GM12892 (cell line): ENCODE measurements around the gene NOM1.

Source experiments
- DNase-seq: peaks from one replicate; pipeline ENCODE4 v3.0.0; 2011; ENCODE audit not compliant: insufficient read length
- FAIRE-seq: peaks from 2 replicates; lab custom pipeline; 2011; peaks lifted over from hg19 to GRCh38; lab: Jason Lieb, UNC
- POLR2A ChIP-seq: IDR thresholded peaks from 2 replicates; pipeline ENCODE4 v1.6.1; 2011; ENCODE audit warnings: low read depth, low read length, control low read depth
- POLR2AphosphoS5 ChIP-seq: IDR thresholded peaks from 2 replicates; pipeline ENCODE4 v1.6.1; 2011; ENCODE audit warnings: low read depth, low read length, control low read depth
- TAF1 ChIP-seq: IDR thresholded peaks from 2 replicates; pipeline ENCODE4 v1.6.1; 2011; ENCODE audit warnings: low read depth, mild to moderate bottlenecking, control low read depth, low read length, borderline replicate concordance

The NOM1 gene

DNA sequence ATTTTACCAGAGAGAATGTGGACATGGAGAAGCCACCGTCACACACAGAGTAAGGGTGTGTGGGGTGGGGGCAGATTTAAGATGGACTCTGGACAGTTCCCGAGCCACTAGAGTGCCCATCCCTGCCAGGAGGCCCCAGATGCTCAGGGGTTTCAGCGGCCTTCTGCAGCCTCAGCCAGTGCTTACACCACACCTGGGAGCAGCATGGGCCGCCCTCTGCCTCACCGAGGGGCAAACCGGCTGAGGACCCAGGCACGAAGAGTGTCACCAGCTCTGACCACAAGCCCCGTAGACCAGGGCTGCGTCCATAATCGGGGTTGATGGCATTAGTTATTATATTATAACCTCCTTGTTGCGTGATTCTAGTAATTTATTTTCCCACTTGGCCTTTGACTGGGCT lies 67.6 kb downstream of the NOM1 start:
- TF ChIP-seq TAF1, result no peak
- no peak for TF ChIP-seq POLR2A
- TF ChIP-seq POLR2AphosphoS5, result no peak
- FAIRE-seq (no peak), DNase-seq (no peak)

DNA sequence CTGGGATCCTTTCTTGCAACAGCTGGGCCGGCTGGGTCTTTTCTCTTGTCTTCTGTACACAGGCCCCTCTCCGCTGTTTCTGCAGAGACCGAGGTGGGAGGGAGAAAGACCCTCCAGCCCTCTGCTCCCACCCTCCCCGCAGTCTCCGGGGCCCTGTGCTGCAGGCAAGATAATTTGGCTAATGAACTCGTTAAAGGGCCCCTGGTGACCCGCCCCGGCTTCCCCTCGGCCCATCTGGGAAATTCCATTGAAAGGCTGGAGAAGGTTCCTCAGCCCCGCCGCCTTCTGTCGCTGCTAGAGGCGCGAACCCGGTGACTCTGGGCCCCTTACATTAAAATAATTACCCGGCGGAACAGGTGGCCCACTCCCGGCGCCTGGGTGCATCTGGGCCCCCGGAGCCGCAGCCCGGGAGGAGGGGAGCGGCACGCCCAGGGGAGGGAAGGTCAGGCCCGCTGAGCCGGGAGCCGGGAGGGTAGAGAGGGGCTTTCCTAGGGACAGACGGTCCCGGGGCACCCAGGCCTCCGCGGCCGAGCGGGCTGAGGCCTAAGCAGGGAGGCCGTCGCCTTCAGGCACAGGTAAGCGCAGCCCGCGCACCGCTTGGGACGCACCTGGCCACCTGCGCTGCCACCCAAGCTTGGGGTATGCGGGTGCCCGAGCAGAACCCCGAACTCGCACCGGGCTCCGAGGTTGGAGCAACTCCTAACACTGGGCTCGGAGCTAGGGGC lies 68.3 kb downstream of the NOM1 start:
- DNase-seq (no peak), FAIRE-seq (no peak)
- TF ChIP-seq TAF1 (no peak), POLR2AphosphoS5 (no peak), POLR2A (no peak)

DNA sequence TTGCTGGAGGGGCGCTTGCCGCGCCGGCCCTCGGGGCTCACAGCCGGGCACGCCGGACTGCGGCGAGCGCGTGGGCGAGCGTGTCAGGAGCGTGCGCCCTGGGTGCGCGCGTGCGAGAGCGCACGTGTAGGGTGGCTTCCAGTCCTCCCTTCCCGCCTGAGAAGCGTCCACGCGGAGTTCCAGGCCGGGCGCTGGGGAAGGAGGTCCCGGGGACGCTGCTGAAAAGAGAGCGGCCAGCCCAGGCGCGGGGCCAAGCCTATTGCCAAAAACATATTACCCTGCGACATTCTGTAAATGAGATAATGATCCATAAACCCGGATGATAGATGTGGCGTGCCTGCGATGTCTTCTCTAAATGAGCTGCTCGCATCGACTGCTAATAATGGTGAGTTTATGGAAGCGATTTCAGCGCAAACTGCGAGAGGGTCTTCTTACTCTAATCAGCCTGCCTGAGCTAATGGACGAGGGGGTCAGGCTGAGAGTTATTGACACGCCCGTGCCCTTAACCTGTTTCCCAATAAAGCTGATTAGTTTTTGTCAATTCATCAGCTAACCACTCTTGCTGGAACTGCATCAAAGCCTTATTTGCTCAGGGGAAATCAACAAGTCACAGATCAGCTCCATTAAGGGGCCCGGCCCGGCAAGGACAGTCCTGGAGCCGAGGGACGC lies 69.0 kb downstream of the NOM1 start:
- FAIRE-seq, result no peak
- TF ChIP-seq POLR2A (no peak), POLR2AphosphoS5 (no peak), TAF1 (no peak)
- no peak for DNase-seq

DNA sequence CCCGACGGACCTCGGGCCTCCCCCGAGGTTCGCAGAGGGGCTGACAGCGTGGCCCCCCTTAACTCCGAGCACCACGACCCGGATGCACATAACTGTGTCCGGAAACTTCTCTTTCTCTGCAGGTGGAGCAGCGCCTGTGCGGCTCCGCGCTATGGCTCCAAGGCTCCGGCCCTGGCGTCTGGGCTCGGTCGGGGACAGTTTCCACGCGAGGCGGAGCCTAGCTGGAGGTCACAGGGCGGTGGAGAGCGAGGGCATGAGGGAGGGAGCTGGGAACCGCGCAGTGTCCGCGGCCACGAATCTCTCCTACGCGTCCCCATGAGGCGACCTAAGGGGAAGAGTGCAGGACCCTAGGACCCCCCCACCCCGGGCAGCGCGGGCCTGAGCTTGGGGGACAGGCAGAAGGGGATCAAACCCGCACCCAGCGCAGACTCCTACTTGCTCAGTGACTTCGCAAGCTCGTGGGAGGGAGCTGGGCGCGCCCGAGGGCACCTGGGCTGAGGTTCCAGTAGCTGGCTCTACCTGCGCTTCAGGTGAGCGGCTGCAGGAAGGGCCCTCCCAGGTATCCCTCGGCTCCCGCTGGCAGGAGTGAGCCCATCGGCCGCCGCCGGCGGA lies 69.6 kb downstream of the NOM1 start:
- FAIRE-seq, result no peak
- no peak for TF ChIP-seq POLR2A
- no peak for TF ChIP-seq POLR2AphosphoS5
- no peak for TF ChIP-seq TAF1
- DNase-seq, result no peak

DNA sequence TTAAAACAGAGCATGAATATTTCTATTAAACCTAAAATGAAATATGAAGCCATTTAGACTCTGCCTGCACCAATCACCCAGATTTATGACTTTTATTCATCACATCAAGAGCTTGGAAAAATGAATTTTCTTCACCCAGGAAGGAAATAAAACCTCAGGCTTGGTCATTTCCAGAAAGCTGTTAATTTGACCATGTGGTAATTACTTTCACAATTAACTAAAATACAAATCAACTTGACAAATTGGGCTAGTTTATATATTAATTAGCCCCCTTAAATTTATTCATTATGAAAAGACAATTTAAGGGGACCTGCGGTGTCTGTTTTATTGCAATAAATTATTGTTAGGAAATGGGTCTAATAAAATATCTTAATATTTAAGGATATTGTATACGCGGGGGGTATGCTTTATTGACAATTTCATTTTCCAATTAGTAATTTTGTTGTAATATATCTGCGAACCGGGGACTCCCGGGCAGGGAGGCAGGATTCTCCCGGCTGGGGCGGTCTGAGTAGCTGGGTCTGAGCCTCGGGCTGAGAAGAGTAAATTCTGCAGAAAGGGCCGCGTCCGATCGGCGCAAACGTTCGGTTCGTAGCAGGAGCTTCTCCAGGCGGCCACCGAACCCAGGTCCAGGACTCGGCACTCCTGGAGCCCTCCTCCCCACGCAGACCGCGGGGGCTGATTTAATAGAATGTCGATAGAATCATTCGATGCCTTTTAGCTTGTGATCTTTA lies 70.4 kb downstream of the NOM1 start:
- FAIRE-seq (no peak), DNase-seq (no peak)
- no peak for TF ChIP-seq TAF1
- no peak for TF ChIP-seq POLR2A
- TF ChIP-seq POLR2AphosphoS5, result no peak

DNA sequence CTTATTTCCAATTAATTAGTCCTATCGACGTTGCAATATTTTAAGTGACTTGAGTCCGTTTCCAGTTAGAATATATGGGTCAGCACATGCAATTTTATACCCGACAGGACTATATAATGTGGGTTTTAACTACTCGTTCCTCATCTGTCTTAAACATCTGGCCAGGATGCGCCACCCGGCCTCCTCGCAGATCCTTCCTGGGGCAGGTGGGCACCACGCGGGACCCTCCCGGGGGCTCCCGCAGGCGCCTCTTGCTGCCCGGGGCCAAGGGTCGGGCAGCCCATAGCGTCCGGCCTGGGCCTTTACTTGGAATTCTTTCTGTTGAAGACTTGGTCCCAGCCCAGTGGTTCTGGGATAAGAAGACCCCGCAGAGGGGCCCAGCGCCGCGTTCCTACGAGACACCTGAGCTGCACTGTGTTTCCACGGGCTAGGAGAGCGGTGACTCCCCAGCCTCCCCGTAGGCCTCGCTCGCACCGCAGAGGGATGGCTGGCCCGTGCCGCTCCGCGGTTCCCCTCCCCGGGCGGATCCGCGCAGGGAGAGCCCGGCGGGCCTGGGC lies 71.1 kb downstream of the NOM1 start:
- TF ChIP-seq TAF1, result no peak
- TF ChIP-seq POLR2AphosphoS5, result no peak
- TF ChIP-seq POLR2A, result no peak
- no peak for FAIRE-seq

DNA sequence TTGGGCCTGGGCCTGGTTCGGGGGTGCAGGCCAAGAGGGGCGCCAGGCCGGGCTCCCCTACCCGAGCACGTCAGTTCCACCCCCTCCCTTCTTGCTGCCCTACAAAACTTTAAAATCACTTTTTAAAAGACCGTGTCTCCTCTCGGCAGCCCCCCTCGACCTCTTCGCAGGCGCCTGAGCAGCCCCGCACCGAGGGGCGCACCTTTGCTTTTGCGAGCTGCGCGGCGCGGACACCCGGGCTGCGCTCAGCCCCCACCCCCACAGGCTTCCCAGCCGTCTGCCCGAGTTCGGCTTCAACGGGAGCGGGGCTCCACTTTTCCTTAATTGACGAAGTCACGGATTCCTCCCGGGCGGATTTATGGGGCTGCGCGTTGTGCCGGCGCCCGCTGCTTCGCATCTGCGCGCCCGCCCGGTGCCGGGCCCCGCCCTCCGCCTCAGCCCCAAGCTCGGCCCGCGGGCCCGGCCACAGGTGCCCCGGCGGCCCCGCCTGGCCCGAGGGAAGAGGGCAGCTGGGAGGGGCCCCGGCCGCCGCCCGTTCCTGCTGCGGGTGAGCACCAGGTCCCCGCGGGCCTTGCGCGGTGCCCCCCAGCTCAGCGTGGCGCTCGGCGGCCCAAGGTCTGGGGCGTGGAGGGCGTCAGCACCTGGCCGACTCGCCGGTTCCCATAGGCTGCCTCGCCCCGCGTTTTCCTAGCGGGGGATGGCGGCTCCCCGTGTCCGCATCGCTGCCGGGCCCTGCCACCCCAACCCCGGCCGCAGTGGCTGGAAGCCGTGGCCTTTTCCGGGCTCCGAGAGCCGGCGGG lies 71.8 kb downstream of the NOM1 start:
- no peak for FAIRE-seq
- no peak for DNase-seq

More for the DNA sequence above, 71.1 kb downstream of the NOM1 start:
- DNase-seq, result no peak

DNA sequence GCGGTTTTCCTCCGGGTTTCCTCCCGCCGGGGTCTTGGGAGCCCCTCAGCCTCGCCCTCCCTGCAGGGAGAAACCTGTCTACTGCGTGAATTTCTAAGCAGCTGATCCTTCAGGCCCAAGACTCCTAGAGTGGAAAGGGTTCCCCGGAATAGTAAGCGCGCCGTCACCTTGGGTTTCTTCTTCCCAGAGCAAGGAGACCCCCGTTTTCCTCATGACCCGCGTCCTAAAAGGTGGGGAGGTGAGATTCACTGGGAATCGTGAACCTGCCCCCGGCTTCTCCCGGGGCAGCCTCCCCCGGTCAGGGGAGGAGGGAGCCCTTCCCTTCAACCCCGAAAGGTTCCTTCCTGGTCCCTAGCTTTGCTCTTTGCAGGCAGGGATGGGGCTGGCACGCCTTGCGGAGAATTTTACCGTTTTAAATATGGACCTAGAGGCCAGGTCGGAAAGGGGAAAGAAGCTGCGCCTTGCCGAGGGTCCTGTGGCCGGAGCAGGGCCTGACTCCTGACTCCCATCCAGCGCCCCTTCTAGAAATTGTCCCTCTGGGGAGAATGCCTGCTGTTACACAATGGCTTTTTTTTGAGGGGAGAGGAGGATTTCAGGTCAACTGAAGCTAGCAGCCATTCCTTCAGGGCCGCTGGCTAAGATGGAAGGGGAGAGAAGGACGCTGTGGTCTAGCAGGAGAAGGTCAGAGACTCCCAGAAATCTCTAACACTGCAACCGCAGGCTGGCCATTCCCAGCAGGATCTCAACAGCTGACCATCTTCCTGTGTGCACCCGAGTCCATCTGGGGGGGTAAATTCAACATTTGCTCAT lies 72.6 kb downstream of the NOM1 start:
- DNase-seq, result no peak
- no peak for TF ChIP-seq POLR2AphosphoS5
- TF ChIP-seq TAF1, result no peak
- TF ChIP-seq POLR2A, result no peak
- no peak for FAIRE-seq

More for the DNA sequence above, 71.8 kb downstream of the NOM1 start:
- TF ChIP-seq POLR2AphosphoS5 (no peak), TAF1 (no peak), POLR2A (no peak)
